K562 (cell line): ENCODE measurements around the gene NR5A2. TPM values are rescaled to one million over a fixed set of nuclear protein-coding genes. Genes with fewer than 3 reads are reported as not detected.

ENCODE experiments used
- BRF2 ChIP-seq: IDR thresholded peaks from 3 replicates; pipeline ENCODE4 v1.6.1; 2011; ENCODE audit warnings: borderline replicate concordance, mild to moderate bottlenecking; ENCODE audit not compliant: insufficient read length, insufficient read depth
- DNMT1 ChIP-seq: fragments of 450-650 bp; IDR thresholded peaks from 2 replicates; pipeline ENCODE4 v1.6.1; 2016; ENCODE audit warnings: antibody characterized with exemption, mild to moderate bottlenecking
- FOXO4 ChIP-seq: fragments of 450-650 bp; formaldehyde crosslinking; IDR thresholded peaks from 2 replicates; pipeline ENCODE4 v1.4.0; 2020; ENCODE audit warnings: mild to moderate bottlenecking, moderate library complexity
- NBN ChIP-seq: fragments of 450-650 bp; IDR thresholded peaks from 2 replicates; pipeline ENCODE4 v1.6.1; 2016; ENCODE audit warnings: low read depth, mild to moderate bottlenecking
- NCOA1 ChIP-seq: fragments of 450-650 bp; IDR thresholded peaks from 2 replicates; pipeline ENCODE4 v1.6.1; 2016; ENCODE audit warnings: low read depth
- POLR2G ChIP-seq: fragments of 200-400 bp; formaldehyde crosslinking; IDR thresholded peaks from 2 replicates; pipeline ENCODE4 v1.6.1; 2017; ENCODE audit warnings: low read depth, mild to moderate bottlenecking, antibody characterized with exemption, low read length, moderate library complexity
- PPARD ChIP-seq: fragments of 250-450 bp; sonication (Bioruptor Pico); IDR thresholded peaks from 2 replicates; pipeline ENCODE4 v1.8.0; 2022; ENCODE audit warnings: inconsistent platforms, mild to moderate bottlenecking, moderate library complexity
- SNRNP70 ChIP-seq: fragments of 200-400 bp; formaldehyde crosslinking; optimal IDR thresholded peaks from 2 replicates; pipeline ENCODE3; 2017; ENCODE audit warnings: low read depth, low read length
- polyA plus RNA-seq, 8 experiments: library from polyadenylated mRNA; depleted of rRNA in 4 of 8; stranded (reverse) in 5 of 8; unstranded in 3 of 8; fragments of >200 nt; fragmentation: Nextera tagmentation in 2 of 8; fragmentation: Illumina TruSeq in 1 of 8; extraction: Ambion mirVana in 2 of 8; extraction: Trizol in 1 of 8; gene quantifications; 2 replicates each; pipeline versions ENCODE4 v1.2.1 to v1.2.3, GENCODE V29; 2011 to 2014; ENCODE audit warnings: inconsistent platforms in 1 of 8, missing spikeins in 1 of 8
- total RNA-seq, 7 experiments: library from RNA; depleted of rRNA in 6 of 7; stranded (reverse); fragments of >200 nt in 6 of 7; fragmentation: Illumina TruSeq in 2 of 7; extraction: Trizol in 2 of 7; gene quantifications; 2 replicates each; pipeline versions ENCODE4 v1.2.1 to v1.2.3, GENCODE V29; 2011 to 2021; ENCODE audit warnings: low replicate concordance in 1 of 7
- TF ChIP-seq, protein P1 (sequence below): fragments of 450-650 bp; IDR thresholded peaks from 2 replicates; pipeline ENCODE4 v1.6.1; 2016; ENCODE audit warnings: low read depth
- TF ChIP-seq, protein P2 (sequence below): fragments of 250-450 bp; sonication (Bioruptor Pico); IDR thresholded peaks from 2 replicates; pipeline ENCODE4 v1.8.0; 2021; ENCODE audit warnings: moderate library complexity, mild to moderate bottlenecking, inconsistent platforms
- TF ChIP-seq, protein P3 (sequence below): fragments of 250-450 bp; sonication (Bioruptor Pico); IDR thresholded peaks from 2 replicates; pipeline ENCODE4 v1.5.0; 2021; ENCODE audit warnings: mild to moderate bottlenecking, moderate library complexity
- TF ChIP-seq, protein P4 (sequence below): fragments of 250-450 bp; sonication (Bioruptor Pico); IDR thresholded peaks from 2 replicates; pipeline ENCODE4 v1.8.0; 2021; ENCODE audit warnings: borderline replicate concordance, mild to moderate bottlenecking, moderate library complexity; ENCODE audit not compliant: poor library complexity, severe bottlenecking

Gene NR5A2
- total and polyA plus RNA-seq, 9 of the 15 experiments (the other 6 are each of a cell fraction or from before 2014, with no cell fraction given): 0.13 to 0.40 (median 0.29) TPM

- TF ChIP-seq, protein P1, sequence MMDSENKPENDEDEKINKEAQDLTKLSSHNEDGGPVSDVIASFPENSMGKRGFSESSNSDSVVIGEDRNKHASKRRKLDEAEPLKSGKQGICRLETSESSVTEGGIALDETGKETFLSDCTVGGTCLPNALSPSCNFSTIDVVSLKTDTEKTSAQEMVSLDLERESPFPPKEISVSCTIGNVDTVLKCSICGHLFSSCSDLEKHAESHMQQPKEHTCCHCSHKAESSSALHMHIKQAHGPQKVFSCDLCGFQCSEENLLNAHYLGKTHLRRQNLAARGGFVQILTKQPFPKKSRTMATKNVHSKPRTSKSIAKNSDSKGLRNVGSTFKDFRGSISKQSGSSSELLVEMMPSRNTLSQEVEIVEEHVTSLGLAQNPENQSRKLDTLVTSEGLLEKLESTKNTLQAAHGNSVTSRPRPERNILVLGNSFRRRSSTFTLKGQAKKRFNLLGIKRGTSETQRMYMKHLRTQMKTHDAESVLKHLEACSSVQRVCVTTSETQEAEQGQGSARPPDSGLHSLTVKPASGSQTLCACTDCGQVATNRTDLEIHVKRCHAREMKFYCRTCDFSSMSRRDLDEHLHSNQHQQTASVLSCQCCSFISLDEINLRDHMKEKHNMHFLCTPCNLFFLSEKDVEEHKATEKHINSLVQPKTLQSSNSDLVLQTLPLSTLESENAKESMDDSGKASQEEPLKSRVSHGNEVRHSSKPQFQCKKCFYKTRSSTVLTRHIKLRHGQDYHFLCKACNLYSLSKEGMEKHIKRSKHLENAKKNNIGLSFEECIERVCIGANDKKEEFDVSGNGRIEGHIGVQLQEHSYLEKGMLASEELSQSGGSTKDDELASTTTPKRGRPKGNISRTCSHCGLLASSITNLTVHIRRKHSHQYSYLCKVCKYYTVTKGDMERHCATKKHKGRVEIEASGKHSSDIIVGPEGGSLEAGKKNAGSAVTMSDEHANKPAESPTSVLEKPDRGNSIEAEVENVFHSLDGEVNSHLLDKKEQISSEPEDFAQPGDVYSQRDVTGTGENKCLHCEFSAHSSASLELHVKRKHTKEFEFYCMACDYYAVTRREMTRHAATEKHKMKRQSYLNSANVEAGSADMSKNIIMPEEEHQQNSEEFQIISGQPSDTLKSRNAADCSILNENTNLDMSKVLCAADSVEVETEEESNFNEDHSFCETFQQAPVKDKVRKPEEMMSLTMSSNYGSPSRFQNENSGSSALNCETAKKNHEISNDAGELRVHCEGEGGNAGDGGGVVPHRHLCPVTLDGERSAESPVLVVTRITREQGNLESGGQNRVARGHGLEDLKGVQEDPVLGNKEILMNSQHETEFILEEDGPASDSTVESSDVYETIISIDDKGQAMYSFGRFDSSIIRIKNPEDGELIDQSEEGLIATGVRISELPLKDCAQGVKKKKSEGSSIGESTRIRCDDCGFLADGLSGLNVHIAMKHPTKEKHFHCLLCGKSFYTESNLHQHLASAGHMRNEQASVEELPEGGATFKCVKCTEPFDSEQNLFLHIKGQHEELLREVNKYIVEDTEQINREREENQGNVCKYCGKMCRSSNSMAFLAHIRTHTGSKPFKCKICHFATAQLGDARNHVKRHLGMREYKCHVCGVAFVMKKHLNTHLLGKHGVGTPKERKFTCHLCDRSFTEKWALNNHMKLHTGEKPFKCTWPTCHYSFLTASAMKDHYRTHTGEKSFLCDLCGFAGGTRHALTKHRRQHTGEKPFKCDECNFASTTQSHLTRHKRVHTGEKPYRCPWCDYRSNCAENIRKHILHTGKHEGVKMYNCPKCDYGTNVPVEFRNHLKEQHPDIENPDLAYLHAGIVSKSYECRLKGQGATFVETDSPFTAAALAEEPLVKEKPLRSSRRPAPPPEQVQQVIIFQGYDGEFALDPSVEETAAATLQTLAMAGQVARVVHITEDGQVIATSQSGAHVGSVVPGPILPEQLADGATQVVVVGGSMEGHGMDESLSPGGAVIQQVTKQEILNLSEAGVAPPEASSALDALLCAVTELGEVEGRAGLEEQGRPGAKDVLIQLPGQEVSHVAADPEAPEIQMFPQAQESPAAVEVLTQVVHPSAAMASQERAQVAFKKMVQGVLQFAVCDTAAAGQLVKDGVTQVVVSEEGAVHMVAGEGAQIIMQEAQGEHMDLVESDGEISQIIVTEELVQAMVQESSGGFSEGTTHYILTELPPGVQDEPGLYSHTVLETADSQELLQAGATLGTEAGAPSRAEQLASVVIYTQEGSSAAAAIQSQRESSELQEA: no peak
- TF ChIP-seq NCOA1 (no peak), PPARD (CRISPR knock-in tag) (no peak), DNMT1 (no peak), FOXO4 (CRISPR knock-in tag) (no peak), POLR2G (no peak), NBN (no peak), BRF2 (no peak), SNRNP70 (no peak)
- TF ChIP-seq, protein P2, sequence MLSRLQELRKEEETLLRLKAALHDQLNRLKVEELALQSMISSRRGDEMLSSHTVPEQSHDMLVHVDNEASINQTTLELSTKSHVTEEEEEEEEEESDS: no peak
- TF ChIP-seq, protein P3, sequence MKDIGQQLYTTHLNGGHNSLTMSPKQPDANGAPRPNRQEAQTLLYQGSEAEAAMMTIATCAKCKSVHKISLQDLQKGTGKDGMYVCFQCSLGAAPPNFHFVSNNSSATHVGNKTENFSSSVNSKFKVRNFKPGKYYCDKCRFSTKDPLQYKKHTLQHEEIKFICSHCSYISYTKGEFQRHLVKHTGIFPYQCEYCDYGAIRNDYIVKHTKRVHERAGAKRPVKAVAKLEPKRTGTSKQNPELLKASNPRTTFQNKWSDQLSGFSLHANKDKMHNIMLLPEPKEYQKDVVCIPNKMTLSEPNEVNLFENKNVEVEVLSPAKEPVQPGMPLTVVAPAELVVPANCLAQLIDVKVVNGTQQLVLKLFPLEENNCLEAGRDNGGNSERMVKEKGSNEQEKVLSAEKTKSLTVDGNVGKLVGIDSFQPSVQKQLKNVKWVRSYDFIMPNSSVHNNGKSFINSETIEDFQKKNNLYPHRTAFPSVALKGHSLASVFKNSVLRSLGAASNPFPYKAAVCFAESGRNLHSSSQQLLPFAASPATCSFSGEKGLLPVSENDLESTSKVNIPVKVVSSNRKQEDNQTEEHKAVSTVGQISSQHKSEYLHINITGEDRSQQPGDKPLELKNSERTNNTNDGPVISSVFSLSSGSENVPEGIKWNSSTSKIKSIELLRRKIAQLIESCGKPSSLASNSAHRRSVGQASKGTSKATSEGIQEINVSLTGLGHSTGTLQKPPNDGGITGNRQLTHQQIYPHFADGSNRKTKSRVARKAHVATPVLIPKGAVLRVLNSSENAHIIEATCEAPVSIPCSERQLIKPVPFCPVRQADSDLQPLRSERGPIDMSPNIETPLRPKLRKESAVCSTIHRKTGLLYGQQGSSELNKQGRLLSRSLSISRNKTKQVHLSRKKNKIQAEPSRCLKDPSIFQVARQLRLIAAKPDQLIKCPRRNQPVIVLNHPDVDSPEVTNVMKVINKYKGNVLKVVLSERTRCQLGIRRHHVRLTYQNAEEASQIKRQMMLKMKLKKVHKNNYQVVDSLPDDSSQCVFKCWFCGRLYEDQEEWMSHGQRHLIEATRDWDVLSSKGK (CRISPR knock-in tag): no peak
- TF ChIP-seq, protein P4, sequence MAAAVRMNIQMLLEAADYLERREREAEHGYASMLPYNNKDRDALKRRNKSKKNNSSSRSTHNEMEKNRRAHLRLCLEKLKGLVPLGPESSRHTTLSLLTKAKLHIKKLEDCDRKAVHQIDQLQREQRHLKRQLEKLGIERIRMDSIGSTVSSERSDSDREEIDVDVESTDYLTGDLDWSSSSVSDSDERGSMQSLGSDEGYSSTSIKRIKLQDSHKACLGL (CRISPR knock-in tag): no peak
These were observed 198.9 kb downstream of the NR5A2 start (continued) for GRCh38 chr1:200226268-200226968.
